Activated CD8-positive, alpha-beta memory T cell treated with anti-CD3 and anti-CD28 coated beads, Interleukin-2, amount 50 U/mL, for 24 hours (primary cell): Measurements from ENCODE around the gene NRSN2.
A peak's percentile ranks its signal among the peaks of the same experiment; 100 is the strongest.
"Not testable (repeated sequence)": the region's sequence is repeated elsewhere in the genome, so short reads cannot be mapped to it uniquely, and the experiment has no call there.

ENCODE experiments used
- DNase-seq: peaks from one replicate; pipeline ENCODE4 v3.0.0-alpha.2; 2020; ENCODE audit errors: extremely low read depth

The NRSN2 gene

DNA sequence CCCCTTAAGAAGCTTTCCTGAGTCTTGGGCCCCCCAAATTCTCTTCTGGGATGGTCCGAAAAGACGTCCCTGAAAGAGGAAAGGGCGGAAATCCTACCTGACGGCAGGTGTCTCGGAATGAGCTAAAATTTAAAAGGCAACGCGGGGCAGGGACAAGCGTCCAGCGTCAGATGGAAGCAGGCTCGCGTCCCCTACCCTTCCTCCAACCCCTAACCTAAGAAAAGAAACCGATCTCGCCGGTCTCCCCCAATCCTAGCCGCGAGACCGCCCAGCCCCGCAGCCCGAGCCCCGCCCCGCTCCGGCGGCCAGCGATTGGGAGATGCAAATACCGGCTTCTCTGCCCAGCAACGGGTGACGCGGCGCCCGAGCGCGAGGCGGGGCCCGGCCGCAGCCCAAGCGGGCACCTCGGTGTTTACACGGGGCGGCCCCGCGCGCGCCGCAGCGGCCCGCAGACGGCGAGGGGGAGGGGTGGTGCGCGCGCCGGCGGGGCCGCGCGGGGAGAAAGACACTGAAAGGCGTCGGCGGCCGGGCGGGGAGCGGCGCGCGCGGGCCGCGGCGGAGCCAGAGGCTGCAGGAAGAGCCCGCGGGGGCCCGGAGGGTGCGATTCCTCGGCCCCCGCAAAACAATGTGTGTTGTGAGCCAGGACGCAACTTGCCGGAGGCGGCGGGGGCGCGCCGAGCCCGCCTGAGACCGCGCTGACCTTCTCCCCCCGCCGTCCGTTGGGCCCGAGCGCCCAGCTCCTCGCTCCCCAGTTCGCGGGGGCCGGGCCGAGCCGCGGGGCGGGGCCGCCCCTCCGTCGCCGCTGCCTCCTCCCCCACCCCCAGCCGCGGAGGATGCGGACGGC is 21.6 kb upstream of the NRSN2 start, which contains the start of gene SOX12:
TSS of gene SOX12 (plus strand) at position 508 of the 844 bp plus-strand sequence. CDS start 373 bp downstream, outside the sequence.
- DNase-seq: peak; percentile 91

DNA sequence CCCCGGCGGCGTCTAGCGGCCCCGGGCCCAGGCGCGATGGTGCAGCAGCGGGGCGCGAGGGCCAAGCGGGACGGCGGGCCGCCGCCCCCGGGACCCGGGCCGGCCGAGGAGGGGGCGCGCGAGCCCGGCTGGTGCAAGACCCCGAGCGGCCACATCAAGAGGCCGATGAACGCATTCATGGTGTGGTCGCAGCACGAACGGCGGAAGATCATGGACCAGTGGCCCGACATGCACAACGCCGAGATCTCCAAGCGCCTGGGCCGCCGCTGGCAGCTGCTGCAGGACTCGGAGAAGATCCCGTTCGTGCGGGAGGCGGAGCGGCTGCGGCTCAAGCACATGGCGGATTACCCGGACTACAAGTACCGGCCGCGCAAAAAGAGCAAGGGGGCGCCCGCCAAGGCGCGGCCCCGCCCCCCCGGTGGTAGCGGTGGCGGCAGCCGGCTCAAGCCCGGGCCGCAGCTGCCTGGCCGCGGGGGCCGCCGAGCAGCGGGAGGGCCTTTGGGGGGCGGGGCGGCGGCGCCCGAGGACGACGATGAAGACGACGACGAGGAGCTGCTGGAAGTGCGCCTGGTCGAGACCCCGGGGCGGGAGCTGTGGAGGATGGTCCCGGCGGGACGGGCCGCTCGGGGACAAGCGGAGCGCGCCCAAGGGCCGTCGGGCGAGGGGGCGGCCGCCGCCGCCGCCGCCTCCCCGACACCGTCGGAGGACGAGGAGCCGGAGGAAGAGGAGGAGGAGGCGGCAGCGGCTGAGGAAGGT is 20.8 kb upstream of the NRSN2 start:
- DNase-seq: no peak

DNA sequence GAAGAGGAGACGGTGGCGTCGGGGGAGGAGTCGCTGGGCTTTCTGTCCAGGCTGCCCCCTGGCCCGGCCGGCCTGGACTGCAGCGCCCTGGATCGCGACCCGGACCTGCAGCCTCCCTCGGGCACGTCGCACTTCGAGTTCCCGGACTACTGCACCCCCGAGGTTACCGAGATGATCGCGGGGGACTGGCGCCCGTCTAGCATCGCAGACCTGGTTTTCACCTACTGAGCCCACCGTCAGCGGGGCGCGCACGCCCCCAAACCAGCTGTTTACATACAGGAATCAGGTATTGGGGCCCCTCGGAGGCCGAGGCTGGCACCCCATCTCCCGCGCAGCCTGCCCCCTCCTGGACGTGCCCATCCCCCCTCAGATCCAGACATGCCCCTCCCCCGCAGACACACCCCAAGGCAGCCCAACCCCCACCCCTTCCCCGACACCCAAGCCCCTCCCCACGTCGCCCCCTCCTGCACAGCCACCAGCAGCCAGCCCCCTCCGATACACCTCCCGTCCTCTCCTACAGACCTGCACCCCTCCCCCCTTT is 20.2 kb upstream of the NRSN2 start:
- no peak for DNase-seq

DNA sequence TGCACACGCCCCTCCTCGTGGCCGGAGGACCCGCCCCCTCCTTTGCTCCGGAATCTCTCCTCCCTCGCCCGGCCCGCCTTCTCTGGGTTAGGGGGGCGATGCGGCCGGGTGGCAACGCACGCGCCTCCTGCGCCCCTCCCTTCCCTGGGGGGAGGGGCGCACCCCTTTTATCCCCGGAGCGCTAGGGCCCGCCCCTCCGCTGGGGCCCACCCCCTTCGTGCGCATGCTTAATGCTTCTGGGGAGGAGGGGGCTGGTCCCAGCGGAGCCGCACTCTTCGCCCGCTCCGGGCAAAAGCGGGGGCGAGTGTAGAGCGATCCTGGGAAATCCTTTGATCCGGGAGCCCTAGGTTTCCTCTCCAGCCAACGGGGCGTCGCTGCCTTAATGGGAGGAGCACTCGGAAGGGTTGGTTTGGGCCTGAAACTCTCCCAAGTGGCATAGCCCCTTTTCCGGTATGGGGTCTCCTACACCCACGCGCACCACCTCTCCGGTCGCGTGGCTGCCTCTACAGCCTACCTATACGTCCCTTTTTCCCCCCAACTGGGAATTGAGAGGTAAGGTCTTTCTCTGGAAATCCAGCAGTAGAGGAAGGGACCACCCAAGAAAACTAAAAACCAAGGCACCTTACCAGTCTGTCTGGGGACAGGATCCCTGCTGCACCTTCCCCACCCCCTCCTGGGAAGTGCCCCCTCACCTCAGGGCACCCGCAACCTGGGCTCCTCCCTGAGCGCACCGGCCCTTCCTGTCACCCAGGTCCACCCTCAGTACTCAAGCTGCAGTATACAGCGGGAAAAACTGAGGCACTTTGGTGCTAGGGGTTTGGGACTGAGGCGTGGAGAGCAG is 19.5 kb upstream of the NRSN2 start:
- peak; percentile 38 for DNase-seq

DNA sequence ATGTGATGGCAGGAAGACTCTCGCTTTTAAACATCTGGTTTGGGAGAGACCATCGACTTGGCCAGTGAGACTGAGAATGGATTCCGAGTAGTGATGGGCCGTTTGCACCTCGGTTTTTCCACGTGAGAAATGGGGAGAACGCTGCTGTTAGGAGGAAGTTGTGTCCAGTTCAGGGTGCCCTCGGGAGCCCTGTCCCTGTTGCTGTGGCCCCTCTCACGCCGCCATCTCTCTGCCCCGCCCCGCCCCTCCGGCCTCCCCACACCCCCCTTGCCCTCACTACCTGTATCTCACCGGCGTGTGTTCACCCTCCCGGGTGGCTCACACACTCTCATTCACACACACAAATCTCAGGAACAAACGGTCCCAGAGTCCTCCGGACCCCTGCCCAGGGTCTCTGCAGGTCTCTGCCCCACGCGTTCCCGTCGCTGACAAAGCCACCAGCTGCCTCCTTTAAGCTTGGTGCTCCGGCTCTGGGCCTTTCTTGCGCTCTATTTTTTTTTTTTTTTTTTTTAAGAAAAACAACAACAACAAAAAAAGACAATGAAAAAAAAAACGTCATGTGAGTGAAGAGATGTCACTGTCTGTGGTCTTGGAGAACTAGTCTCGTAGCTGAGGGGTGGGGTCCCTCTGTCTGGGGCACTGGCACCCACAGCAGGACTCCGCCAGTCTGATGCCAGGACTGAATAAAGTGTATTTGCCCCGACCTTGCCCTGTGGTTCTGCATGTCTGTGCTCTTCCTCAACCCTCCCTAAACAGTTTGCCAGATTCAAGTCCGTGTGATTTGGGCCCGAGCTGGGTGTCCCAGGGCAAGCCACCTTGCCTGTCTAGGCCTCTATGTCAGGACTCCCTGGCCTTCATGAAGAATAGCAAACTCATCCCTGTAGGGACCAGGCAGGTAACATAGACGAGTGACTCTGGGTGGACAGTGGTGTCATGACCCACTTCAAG is 18.6 kb upstream of the NRSN2 start:
- no peak for DNase-seq

DNA sequence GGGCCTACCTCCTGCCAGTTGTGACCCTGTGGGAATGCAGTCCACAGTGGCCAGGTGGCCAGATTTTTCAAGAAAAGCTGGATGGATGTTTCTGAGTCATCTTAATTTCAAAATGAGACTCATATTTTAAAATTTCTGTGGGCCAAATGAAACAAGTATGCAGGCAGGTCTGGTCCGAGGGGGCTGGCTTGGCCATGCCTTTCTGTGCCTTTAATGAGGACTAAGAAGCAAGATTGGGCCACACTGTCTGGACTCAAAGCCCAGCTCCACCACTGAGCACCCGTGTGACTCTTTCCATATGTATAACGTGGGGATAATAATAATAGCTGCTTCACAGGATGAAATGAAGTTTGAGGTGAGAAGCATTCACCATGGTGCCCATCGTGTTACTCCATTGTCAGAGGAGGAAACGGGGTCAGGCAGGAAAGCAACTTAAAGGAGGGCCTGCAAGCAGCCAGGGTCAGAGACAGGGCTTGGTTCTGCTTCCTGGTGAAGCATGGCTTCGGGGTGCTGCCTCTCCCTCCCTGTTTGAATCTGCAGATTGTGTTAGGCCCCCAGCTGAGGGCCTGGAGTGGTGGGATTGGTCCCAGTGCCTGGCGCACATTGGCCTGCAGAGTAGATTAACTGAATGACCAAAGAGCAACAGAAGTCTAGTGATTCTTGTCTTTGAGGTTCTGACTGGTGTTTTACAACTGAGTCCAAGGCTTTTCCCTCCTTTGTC is 17.8 kb upstream of the NRSN2 start:
- DNase-seq: no peak

DNA sequence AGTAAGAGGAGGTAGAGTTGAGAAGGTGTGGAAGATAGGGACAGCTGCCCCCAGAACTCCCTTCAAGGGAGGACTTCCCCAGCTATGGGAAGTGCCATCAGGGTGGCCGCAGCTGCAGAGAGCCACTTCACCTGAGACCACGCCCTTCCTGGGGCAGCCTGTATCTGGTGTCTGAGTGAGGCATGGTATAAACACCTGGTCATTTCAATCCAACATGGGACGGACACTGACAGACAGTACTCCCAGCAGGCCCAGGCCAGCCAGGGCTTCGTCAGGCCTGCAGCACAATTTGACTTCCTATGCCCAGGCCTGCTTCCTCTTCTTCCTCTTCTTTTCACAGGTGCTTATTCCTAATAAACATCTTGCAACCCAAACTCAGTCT is 17.1 kb upstream of the NRSN2 start:
- no peak for DNase-seq

DNA sequence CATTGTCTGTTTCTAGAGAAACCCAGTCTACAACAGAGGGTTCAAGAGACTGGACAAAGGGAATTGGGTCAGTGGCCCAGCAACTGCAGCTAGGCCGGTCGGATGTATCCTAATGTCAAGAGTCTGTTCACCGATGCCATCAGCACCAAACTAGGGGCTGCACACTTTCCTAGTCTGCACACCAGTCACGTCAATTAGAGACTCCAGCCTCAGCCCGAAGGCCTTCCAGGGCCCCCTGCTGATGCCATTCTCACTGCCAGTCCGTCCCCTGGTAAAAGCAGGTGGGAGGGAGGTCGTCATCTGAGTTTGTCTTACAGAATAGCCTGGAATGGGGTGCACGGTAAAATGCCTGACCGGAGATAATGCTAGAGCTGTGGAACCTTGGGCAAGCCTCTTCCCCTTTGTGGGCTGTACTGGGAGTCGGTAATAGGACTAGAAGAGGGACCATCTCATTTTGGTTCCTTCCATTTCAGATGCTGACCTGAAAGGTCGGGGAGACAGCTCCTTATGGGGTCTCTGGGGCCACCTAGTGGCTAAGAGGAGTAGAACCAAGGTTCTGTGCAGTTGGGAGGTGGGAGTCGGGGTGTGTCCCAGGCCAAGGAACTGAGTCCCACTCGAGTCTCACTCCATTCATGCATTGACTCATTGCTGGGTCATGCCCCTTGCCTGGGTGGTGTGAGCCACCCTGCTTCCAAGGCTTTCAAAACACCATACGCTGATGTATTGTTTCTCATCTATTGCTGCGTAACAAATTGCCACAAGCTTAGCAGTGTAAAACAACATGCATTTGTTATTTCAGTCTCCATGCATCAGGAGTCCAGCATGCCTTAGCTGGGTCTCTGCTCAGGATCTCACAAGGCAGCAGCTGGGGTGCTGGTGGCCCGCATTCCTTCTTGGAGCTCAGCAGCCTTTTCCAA is 16.4 kb upstream of the NRSN2 start:
- DNase-seq: no peak

DNA sequence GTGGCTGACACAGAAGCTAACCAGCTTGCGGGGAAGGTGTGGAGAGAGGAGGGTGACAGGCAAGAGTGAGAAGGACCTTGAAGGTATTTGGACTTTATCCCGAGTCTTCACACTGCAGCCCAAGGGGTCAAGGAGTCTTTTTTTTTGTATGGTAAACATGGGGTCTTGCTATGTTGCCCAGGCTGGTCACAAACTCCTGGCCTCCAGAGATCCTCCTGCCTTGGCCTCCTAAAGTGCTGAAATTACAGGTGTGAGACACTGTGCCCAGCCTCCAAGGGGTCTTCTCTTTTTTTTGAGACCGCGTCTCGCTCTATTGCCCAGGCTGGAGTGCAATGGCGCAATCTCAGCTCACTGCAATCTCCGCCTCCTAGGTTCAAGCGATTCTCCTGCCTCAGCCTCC is 12.3 kb upstream of the NRSN2 start:
- no peak for DNase-seq

DNA sequence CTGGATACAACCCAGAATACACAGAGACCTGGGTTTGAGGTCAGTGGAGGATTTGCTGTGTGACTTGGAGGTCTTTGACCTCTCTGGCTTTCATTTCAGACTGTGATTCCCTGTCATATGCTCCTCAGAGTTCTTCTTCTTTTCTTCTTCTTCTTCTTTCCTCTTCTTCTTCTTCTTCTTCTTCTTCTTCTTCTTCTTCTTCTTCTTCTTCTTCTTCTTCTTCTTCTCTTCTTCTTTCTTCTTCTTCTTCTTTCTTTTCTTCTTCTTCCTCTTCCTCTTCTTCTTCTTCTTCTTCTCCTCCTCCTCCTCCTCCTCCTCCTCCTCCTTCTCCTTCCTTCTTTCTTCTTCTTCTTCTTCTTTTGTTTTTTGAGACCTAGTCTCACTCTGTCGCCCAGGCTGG is 10.9 kb upstream of the NRSN2 start:
- not testable (repeated sequence) for DNase-seq

DNA sequence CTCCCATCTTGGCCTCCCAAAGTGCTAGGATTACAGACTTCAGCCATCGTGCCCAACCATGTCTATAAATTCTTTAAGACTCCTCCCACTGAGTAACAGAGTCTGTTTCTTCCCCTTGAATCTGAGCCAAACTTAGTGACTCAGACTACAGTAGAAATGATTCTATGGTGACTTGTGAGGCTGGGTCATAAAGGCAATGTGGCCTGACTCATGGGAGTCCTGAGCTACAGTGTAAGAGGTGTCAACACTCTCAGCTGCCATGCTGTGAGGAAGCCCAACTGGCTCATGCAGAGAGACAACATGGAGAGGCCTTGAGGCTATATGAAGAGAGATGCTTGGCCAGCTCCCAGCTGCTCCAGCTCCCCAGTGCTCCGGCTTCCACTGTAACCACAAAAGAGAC is 5.2 kb upstream of the NRSN2 start:
- DNase-seq: no peak

DNA sequence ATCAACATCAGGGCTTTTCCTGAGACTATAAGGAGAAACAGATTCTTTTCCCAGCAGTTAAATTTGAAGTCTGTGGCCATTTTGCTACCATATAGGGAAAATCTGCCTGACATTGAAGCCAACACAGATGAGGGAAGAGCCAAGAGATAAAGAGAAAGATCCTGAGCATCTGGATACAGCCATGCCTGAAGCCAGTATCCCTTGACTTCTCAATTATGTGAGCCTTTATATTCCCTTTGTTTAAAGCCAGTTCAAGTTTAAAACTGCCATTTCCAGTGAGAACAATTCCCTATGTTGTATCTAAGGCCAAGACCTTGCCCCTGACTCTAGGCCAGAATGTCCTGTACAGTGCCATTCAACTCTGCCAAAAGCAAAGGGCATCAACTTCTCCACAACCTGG is 3.8 kb upstream of the NRSN2 start:
- no peak for DNase-seq

DNA sequence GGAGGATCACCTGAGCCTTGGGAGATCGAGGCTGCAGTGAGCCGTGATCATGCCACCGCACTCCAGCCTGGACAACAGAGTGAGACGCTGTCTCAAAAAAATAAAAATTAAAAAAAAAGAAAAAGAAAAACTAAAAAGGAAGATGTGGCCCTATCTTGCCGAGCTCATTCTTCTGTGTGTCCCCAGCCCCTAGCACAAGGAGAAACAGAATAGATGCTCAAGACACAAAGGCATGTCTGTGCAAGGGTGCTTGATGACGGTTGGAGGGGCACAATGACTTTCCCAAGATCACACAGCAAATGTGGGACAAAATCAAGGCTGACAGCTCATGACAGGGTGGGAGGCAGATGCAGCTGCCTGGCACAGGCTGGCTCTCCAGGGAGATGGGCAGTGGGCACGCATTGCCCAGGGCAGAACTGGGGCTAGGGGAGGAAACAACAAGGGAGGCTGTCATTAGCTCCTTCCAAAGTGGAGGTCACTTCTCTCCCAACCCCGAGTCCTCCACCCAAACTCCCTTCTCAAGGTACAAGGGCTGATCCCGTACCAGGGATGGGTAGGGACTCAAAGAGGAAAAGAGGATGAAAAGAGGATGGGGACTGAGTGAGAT is 775 bp upstream of the NRSN2 start:
- no peak for DNase-seq

DNA sequence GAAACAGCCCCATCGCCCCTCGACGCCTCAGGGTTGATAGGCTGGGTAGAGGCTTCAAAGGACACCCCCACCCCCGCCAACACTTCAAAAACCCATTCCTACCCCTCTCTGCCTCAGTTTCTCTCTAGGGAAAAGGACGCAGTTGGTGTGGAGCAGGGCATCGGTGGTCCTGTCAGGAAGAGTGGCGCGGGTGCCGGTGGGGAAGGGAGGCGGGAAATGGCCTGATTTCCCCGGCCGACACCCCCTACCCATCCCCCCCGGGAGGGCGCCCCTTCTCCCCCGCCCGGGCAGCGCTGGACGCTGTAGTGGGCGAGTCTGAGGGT is 367 bp downstream of the NRSN2 start:
- DNase-seq: no peak

DNA sequence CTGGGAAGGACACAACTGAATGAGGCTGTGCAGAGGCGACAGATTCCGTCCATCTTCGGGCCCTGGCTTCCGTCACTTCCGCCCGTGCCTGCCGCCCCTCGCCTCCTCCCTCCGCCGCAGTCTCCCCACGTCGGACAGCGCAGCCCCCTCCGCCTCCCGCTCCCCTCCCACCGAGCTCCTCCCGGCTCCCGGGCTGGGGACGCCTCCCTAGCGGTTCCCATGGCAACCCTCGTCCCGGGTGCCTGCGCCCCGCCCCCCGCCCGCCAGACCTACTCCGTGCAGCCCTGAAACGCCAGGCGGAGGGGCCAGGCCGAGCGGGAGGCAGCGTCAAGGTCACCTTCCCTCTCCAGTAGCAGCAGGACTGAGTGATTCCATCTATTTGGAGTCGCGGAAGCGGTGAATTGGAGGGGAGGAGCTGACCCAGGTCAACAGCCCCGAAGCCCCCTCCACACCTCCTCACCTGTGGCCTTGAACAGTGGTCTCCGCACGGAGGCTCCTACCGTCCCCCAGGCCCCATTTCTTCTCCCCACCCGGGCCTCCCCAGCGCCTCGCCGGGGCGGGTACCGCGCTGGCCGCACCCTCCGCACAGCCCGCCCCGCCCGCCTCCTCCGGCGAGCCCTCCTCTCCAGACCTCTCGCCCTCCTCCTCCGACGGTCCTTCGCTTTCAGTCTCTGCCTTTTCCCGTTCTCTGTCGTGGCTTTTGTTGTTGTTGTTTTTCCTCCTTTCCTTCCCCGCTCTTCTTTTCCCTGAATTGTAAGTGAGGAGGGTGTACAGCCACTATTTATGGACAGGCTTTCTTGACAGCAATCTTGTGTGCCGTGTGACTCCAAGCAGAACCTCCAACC is 951 bp downstream of the NRSN2 start:
- peak; percentile 32 for DNase-seq

DNA sequence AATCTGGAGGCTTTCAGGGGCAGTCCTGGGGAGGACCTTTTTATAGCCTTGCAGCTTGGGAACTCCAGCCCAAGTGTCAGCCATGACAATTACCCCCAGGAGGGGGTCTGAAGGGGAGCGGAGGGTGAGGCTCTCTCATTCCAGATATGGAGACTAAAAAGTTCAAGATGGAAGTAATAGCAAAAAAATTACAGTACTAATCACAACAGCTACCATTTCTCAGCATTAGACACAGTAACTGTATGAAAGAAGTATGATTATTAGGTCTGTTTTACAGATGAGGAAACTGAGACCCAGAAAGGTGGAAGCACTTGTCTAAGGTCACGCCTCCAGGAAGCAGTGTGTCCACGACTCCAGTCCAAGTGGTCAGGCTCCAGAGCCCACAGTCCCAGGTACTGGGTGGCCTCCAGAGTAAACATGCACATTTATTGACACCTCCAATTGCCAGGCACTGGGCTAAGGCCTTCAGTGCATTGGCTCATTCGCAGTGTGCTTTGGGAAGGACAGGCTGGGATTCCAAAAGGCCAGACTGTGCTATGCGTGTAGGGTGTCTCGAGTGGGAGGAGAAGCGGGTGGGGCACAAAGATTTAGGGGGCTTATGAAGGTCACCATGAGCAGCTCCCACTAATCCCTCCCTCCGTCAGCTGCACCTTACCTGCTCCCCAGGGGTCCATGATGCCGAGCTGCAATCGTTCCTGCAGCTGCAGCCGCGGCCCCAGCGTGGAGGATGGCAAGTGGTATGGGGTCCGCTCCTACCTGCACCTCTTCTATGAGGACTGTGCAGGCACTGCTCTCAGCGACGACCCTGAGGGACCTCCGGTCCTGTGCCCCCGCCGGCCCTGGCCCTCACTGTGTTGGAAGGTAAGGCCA is 2.3 kb downstream of the NRSN2 start:
- DNase-seq: no peak

DNA sequence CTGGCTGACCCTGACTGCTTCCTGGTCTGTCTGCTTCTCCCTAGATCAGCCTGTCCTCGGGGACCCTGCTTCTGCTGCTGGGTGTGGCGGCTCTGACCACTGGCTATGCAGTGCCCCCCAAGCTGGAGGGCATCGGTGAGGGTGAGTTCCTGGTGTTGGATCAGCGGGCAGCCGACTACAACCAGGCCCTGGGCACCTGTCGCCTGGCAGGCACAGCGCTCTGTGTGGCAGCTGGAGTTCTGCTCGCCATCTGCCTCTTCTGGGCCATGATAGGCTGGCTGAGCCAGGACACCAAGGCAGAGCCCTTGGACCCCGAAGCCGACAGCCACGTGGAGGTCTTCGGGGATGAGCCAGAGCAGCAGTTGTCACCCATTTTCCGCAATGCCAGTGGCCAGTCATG is 6.3 kb downstream of the NRSN2 start:
- no peak for DNase-seq
